H4 (cell line): ENCODE results near the gene RPE65. TPM values are rescaled to one million over a fixed set of nuclear protein-coding genes. Genes with fewer than 3 reads are reported as not detected.
"Not testable (repeated sequence)": the region's sequence is repeated elsewhere in the genome, so short reads cannot be mapped to it uniquely, and the experiment has no call there.

Source experiments
- DNase-seq: peaks from one replicate; pipeline ENCODE4 v3.0.0-alpha.2; 2015; ENCODE audit warnings: low spot score
- total RNA-seq: library from RNA; depleted of rRNA; stranded (reverse); fragments of >200 nt; shearing (Covaris generic); gene quantifications from 2 replicates; pipeline ENCODE4 v1.2.3, GENCODE V29; 2014; rRNA removed

RPE65 gene
- 0.43 and 1.1 TPM in 2 replicates for total RNA-seq

GRCh38 chr1:68449901-68450300 is at the start of gene RPE65:
Gene RPE65, minus strand, starts transcription at chr1:68449954. Its CDS starts 49 bp downstream, at chr1:68449905.
- peak; percentile 63 for DNase-seq

DNA sequence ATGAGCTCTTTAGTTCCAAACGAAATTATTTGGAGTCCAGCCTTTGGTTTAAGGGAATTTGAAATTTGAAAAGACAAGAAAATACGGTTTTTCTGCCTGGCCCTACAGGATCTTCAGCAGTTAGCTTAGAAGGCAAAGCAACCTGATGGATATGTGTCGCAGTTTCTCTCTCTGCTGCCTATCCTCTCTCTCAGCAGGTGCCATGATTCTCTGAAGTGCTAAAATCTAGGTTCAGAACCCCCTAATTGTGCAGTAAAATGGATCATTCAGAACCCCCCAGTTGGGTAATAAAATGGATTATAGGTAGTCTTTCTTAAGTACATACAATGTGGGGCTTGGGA is 47.6 kb upstream of the RPE65 start:
- no peak for DNase-seq

DNA sequence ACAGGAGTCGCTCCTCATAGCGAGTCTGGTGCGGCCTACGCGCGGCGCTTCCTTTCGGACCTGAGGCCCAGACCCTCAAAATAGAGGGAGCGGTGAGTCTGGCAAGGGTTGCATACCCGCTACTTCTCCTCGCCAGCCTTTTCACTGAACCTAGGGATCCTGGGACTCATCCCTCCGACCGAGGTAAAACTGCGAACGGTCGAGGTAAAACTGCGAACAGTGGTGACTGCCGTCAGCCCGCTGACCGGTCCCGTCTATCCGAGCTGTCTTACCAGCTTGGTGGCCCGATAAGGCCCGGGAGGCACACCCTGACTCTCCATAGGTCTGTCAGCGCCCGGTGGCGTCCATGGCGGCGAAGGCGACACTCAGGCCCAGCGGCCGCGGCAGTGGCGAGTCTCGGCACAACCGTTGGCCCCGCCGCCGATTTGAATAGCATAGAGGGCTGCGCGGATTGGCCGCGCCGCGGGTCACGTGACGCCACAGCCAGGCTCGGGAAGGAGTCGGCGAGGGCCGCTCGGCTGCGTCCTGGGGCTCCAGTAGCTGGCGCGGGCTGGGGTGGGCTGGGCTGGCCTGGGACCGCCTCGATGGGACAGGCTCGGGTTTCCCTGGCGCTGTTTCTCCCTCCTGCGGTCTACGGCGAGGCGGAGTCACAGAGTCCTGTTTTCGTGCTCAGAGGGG is 47.1 kb upstream of the RPE65 start, which contains the start of gene DEPDC1:
Gene DEPDC1, minus strand, starts transcription at position 403 of the 678 bp plus-strand sequence. Its CDS starts 83 bp downstream, at position 320.
- DNase-seq = peak; percentile 97

GRCh38 chr1:68495968-68496679 is 46.4 kb upstream of the RPE65 start:
- DNase-seq = peak; percentile 21

- peak; percentile 9 for DNase-seq
Measured at GRCh38 chr1:68495532-68495931, 45.8 kb upstream of the RPE65 start.

DNA sequence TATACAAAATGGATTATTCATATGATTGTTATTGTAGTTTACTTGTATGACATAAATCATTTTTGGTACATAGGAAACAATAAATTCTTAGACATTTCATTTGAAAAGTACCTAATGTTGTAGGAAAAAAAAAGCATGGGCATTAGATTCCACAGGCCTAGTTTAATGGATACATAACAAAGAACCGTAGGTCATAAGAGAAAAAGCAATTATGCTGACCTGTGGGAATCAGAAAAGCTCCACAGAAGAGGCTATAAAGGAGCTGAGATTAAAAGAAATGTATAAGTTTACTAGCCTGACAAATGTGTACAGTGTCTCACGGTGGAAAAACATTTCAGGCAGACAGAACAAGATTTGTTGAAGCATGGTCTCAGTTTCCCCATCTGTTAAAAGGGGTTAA is 43.4 kb upstream of the RPE65 start:
- DNase-seq = no peak

- DNase-seq = not testable (repeated sequence)
Measured at GRCh38 chr1:68492255-68492654, 42.5 kb upstream of the RPE65 start.

DNA sequence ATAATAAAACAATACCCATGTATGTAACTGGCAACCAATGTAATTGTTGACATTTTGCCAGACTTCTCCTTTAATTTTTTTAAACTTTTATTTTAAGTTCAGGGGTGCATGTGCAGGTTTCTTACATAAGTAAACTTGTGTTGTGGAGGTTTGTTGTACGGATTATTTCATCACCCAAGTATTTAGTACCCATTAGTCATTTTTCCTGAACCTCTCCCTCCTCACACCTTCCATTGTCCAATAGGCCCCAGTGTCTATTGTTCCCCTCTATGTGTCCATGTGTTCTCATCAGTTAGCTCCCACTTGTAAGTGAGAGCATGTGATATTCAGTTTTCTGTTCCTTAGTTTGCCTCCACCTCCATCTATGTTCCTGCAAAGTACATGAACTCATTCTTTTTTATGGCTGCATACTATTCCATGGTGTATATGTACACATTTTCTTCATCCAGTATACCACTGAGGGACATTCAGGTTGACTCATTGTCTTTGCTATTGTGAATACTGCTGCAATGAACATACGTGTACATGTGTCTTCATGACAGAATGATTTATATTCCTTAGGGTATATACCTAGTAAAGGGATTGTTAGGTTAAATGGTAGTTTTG is 40.4 kb upstream of the RPE65 start:
- no peak for DNase-seq

DNA sequence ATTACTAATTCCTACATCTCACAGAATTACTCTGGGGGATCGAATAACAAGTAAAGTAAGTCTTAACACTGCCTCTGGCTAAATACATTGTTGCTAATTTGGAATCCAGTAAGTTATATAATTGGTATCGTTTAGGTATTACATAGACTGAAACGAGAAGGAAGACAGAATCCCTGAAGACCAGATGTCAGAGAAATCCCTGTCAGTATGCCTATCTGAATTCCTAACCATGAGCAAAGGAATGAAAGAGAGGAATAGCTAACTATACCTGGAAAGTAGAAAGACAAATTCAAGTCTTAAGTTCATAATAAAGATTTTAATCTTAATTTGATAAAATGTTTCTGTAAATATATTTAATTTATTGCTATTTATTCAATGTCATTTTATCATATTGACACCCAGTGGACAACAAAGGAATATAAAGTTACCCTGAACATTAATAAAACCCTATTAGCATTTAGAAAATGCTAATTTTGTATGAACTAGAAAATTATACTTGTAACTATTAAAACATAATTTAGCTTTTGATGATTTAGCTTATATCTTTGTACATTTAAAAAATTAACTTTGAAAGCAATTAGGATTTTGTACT is 35.8 kb upstream of the RPE65 start:
- no peak for DNase-seq

- no peak for DNase-seq
Measured at GRCh38 chr1:68484618-68485017, 34.9 kb upstream of the RPE65 start.

GRCh38 chr1:68481041-68481440 is 31.3 kb upstream of the RPE65 start:
- no peak for DNase-seq

DNA sequence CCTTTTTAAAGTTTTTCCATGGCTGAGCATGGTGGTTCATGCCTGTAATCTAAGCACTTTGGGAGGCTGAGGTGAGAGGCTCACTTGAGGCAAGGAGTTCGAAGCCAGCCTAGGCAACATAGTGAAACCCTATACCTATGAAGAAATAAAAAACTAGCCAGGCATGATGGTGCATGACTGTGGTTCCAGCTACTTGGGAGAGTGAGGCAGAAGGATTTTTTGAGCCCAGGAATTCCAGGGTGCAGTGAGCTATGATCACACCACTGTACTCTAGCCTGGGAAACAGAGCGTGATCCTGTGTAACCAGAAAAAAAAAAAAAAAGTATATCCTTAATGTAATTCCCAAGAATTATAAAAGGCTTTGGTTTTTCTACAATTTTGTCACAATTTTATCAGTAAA is 29.7 kb upstream of the RPE65 start:
- no peak for DNase-seq

DNA sequence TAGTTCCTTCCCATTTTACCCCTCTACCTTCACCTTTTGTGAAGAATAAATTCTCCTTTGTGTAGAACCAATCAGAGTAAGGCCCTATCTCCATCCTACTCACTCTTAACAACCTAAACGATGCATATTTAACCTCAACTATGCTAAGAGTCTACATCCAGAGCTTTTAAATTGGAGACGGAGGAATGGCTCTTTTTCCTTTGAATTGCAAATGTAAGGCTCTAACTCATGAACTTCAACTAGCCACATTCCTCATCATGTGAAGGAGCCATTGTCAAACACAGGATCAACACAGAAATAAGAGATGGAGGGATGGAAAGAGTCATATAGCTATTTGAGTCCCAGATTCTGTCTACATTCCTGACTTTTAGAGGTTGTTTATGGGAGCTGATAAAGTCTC is 28.9 kb upstream of the RPE65 start:
- no peak for DNase-seq

DNA sequence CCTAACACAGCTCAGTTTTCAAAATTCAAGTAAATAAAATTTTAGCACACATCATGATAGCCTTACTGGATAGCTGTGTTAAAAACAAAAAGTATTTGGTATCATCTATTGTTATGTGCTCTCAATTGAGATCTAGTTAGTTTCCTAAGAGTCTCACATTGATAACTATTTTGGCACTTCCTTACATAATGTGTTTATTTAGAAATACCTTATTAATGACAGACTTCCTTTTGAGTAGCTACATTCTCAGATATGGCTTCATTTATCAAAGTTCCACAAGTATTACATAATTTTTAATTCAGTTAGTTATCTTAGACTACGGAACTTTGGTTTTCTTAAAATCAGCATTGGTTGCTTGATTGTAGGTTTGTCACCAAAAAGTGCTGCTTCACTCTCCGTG is 26.9 kb upstream of the RPE65 start:
- DNase-seq = not testable (repeated sequence)

DNA sequence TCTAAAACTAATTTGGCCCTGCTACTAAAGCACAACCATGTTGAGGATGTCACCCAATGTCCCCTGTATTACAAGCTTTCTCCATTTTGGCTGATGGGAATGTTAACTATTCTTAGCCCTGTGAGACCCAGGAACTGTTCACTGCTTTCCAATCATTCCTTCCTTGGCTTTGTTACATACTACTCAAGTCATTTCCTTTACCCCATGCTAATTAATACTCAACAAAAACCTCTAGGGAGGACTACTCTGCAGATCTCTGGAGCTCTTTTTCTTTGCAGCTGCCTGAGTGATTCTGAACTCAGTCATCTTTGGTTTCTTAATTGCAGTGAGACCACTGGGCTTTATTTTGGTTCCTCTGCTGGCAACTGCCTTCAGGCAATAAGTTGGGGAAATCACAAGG is 23.3 kb upstream of the RPE65 start:
- DNase-seq = no peak

DNA sequence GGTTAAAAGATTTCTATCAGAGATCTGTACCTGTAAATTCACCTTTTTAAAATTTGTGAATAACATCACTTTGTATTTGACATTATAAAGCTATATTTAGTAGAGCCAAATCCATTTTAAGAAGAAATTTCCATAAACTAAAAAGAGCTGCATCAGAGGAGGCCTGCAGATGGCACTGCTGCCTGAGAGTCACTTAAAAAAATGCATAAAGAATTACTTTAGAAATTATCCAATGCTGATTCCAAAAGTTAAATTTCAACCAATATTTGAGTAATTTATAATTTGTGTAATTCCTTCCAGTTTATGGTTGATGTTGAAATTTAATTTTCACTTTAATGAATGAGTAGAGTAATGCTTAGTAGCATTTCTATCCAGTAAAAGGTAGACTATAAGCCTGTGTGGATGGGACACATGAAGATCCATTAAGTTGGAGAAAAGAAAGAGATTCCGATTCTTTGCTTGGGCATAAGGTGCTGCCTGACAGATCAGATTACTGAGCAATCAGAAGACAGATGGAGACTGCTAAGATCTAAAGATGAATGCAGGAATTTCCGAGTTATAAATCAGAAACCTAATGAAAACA is 20.7 kb upstream of the RPE65 start:
- no peak for DNase-seq

GRCh38 chr1:68464891-68465290 is 15.1 kb upstream of the RPE65 start:
- no peak for DNase-seq

DNA sequence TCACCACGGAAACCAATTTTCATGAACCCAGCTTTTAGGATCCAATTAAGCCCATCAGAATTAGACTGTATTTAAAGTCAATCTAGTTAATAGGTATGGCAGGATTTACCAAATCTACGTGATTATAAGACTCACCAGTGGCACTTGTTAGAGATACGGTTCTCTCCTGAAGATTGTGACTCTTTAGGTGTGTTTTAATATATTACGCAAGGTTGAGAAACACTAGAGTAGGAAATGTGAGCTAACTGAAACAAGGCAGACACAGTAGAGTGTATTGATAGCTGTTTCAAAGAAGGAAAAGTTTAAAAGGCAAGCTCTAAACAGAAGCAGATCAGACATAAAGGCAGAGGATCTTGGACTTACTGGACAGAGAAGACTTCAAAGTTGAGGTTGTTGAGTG is 11.2 kb upstream of the RPE65 start:
- no peak for DNase-seq

- DNase-seq = peak; percentile 20
Measured at GRCh38 chr1:68459796-68460195, 10.0 kb upstream of the RPE65 start.

DNA sequence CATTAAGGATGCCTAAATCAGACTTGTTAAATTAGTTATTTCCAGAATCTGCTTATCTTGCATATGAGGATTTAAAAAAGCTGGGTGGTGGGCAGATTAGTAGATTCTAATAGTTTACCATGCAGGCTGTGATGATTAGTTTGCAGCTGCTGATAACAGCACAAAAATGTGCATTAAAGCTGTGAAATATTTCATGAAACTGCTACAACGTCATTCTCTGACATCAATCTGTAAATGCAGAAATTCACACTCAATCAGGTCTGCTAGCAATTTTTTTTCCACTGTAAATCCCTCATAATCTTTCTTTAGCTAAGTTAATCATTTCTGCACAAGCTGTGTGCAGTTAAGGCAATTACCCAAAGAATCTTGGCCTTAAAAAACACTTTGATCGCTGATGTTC is 9.3 kb upstream of the RPE65 start:
- DNase-seq = no peak

GRCh38 chr1:68456202-68456601 is 6.4 kb upstream of the RPE65 start:
- DNase-seq = no peak

GRCh38 chr1:68454534-68454933 is 4.8 kb upstream of the RPE65 start:
- no peak for DNase-seq
